ENCODE data around the gene MXI1. TPM values are rescaled to one million over a fixed set of nuclear protein-coding genes. Genes with fewer than 3 reads are reported as not detected.
A peak's percentile ranks its signal among the peaks of the same experiment; 100 is the strongest.

MXI1 gene
- total and polyA plus RNA-seq, 8 donors: 16.5 to 79.3 (median 49.2) TPM

- Histone ChIP-seq H3K4me1 (peaks cover 0 to 37% of the 10 kb centered on the region in 2 donors), H3K27me3 (no peaks in the 10 kb centered on the region), H3K36me3 (no peaks in the 10 kb centered on the region), H3K27ac (peak overlapping the region; percentile 91 to 92), H3K4me3 (peak overlapping the region; percentile 58 to 84), H3K9me3 (no peaks in the 10 kb centered on the region)
- ATAC-seq (peak; percentile 71), DNase-seq (peak; percentile 92 to 96 (median 94))
- TF ChIP-seq CTCF (IDR thresholded peaks at IDR 0.05): peak; percentile 54 to 77
- intact Hi-C loops (cut with DNase I): loop anchor here in 1 of 2 donors (10.0 kb wide), 1 partner anchor 49 kb away; no protein-coding TSS in a partner anchor
These were observed 18.5 kb downstream of the MXI1 start for GRCh38 chr10:110225756-110226542.

GRCh38 chr10:110226543-110226925 is 19.1 kb downstream of the MXI1 start:
- H3K4me3 ChIP-seq: peak overlapping the region; percentile 58 to 84
- no peaks in the 10 kb centered on the region for H3K27me3 ChIP-seq
- no peaks in the 10 kb centered on the region for H3K36me3 ChIP-seq
- ATAC-seq (peak; percentile 82), DNase-seq (peak; percentile 94 to 97 (median 95))
- intact Hi-C loops (cut with DNase I): loop anchor here in 1 of 2 donors (10.0 kb wide), 1 partner anchor 48 kb away; no protein-coding TSS in a partner anchor
- H3K27ac ChIP-seq: peak overlapping the region; percentile 91 to 92
- peaks cover 0 to 31% of the 10 kb centered on the region in 2 donors for H3K4me1 ChIP-seq
- no peaks in the 10 kb centered on the region for H3K9me3 ChIP-seq
- no peak for TF ChIP-seq CTCF (IDR thresholded peaks at IDR 0.05)

GRCh38 chr10:110226926-110227641 is 19.7 kb downstream of the MXI1 start:
- H3K4me3 ChIP-seq: peak overlapping the region; percentile 36 to 84
- peak overlapping the region; percentile 55 to 91 for H3K27ac ChIP-seq
- peaks cover 0 to 25% of the 10 kb centered on the region in 2 donors for H3K4me1 ChIP-seq
- H3K9me3 ChIP-seq: no peaks in the 10 kb centered on the region
- ATAC-seq: peak; percentile 65
- H3K27me3 ChIP-seq: no peaks in the 10 kb centered on the region
- no peak for TF ChIP-seq CTCF (IDR thresholded peaks at IDR 0.05)
- no peaks in the 10 kb centered on the region for H3K36me3 ChIP-seq
- intact Hi-C loops (cut with DNase I): loop anchor here in 1 of 2 donors (10.0 kb wide), 1 partner anchor 48 kb away; no protein-coding TSS in a partner anchor
- DNase-seq: peak; percentile 58 to 92 (median 70)

GRCh38 chr10:110228066-110228465 is 20.7 kb downstream of the MXI1 start:
- H3K27ac ChIP-seq: peak overlapping the region in 1 of 2 donors; percentile 55
- intact Hi-C loops (cut with DNase I): loop anchor here in 1 of 2 donors (10.0 kb wide), 1 partner anchor 47 kb away; no protein-coding TSS in a partner anchor
- DNase-seq (no peak), ATAC-seq (no peak)
- no peaks in the 10 kb centered on the region for H3K27me3 ChIP-seq
- no peak for TF ChIP-seq CTCF (IDR thresholded peaks at IDR 0.05)
- H3K4me1 ChIP-seq: peaks cover 0 to 16% of the 10 kb centered on the region in 2 donors
- no peaks in the 10 kb centered on the region for H3K9me3 ChIP-seq
- H3K4me3 ChIP-seq: peak overlapping the region in 1 of 2 donors; percentile 84
- no peaks in the 10 kb centered on the region for H3K36me3 ChIP-seq

GRCh38 chr10:110229155-110229554 is 21.8 kb downstream of the MXI1 start:
- no peak for TF ChIP-seq CTCF (IDR thresholded peaks at IDR 0.05)
- Histone ChIP-seq H3K27me3 (no peaks in the 10 kb centered on the region), H3K27ac (no peak overlapping the region), H3K4me1 (peaks cover 0 to 16% of the 10 kb centered on the region in 2 donors), H3K4me3 (no peak overlapping the region), H3K36me3 (no peaks in the 10 kb centered on the region), H3K9me3 (no peaks in the 10 kb centered on the region)
- DNase-seq: no peak
- intact Hi-C loops (cut with DNase I): loop anchor here in 1 of 2 donors (10.0 kb wide), 1 partner anchor 46 kb away; no protein-coding TSS in a partner anchor
- ATAC-seq: no peak
